Loucy (cell line): ENCODE data around the gene PGM2.

ENCODE experiments used
- EZH2phosphoT487 ChIP-seq: fragments of 200-600 bp; IDR thresholded peaks from 2 replicates; pipeline ENCODE4 v1.6.1; 2018; ENCODE audit warnings: antibody characterized with exemption, mild to moderate bottlenecking, moderate library complexity, borderline replicate concordance
- TF ChIP-seq, protein P1 (sequence below): fragments of 200-600 bp; sonication (generic); conservative IDR thresholded peaks from 2 replicates; pipeline ENCODE4 v1.5.1; 2014; ENCODE audit warnings: mild to moderate bottlenecking, antibody characterized with exemption, low read length

DNA sequence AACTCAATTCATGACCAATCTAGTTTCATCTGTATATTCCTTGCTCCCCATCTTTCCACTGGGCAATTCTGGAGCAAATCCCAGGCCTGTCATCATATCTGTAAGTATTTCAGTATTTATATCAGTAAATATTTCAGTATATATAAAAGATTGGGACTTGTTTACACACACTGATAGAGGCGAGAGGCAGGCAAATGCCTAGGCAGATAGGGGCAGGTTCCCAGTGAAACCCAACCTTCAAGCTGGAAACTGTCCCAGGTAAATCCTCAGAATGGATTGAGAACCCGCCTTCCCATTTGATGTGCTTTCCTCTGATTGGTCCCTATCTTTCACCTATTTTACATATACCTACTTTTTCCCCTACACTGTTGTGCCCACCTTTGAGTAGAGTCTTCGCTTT, 40.6 kb downstream of the PGM2 start:
- TF ChIP-seq, protein P1, sequence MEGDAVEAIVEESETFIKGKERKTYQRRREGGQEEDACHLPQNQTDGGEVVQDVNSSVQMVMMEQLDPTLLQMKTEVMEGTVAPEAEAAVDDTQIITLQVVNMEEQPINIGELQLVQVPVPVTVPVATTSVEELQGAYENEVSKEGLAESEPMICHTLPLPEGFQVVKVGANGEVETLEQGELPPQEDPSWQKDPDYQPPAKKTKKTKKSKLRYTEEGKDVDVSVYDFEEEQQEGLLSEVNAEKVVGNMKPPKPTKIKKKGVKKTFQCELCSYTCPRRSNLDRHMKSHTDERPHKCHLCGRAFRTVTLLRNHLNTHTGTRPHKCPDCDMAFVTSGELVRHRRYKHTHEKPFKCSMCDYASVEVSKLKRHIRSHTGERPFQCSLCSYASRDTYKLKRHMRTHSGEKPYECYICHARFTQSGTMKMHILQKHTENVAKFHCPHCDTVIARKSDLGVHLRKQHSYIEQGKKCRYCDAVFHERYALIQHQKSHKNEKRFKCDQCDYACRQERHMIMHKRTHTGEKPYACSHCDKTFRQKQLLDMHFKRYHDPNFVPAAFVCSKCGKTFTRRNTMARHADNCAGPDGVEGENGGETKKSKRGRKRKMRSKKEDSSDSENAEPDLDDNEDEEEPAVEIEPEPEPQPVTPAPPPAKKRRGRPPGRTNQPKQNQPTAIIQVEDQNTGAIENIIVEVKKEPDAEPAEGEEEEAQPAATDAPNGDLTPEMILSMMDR = no peak
- TF ChIP-seq EZH2phosphoT487 = no peak
